HG03175 (cell line): ENCODE data around the gene DIPK1A.
A peak's percentile ranks its signal among the peaks of the same experiment; 100 is the strongest.
"Not testable (repeated sequence)": the region's sequence is repeated elsewhere in the genome, so short reads cannot be mapped to it uniquely, and the experiment has no call there.

Experiments
- ATAC-seq: cut with Tn5 transposase; IDR thresholded peaks from one replicate; pipeline ENCODE4 v1.9.1; 2021; ENCODE audit warnings: mild to moderate bottlenecking, moderate library complexity; ENCODE audit not compliant: unreplicated experiment

Gene DIPK1A

GRCh38 chr1:92980732-92981647 lies 19.7 kb upstream of the DIPK1A start:
- peak; percentile 73 for ATAC-seq

- peak; percentile 78 for ATAC-seq
These were observed 14.4 kb upstream of the DIPK1A start for GRCh38 chr1:92975551-92976232.

GRCh38 chr1:92974112-92974511 lies 12.8 kb upstream of the DIPK1A start:
- ATAC-seq, result not testable (repeated sequence)

- ATAC-seq, result no peak
These were observed 12.1 kb upstream of the DIPK1A start for GRCh38 chr1:92973203-92973897.

- no peak for ATAC-seq
These were observed 11.3 kb upstream of the DIPK1A start for GRCh38 chr1:92972409-92973129.

GRCh38 chr1:92971932-92972331 lies 10.7 kb upstream of the DIPK1A start:
- not testable (repeated sequence) for ATAC-seq

- no peak for ATAC-seq
These were observed 9.9 kb upstream of the DIPK1A start for GRCh38 chr1:92970990-92971689.

- no peak for ATAC-seq
These were observed 8.3 kb upstream of the DIPK1A start for GRCh38 chr1:92969517-92969916.

- peak; percentile 68 for ATAC-seq
These were observed 7.1 kb upstream of the DIPK1A start for GRCh38 chr1:92968138-92969032.

GRCh38 chr1:92964998-92965397 lies 3.7 kb upstream of the DIPK1A start:
- no peak for ATAC-seq

- no peak for ATAC-seq
These were observed 3.1 kb upstream of the DIPK1A start for GRCh38 chr1:92964316-92964715.

- peak; percentile 54 for ATAC-seq
These were observed 862 bp upstream of the DIPK1A start for GRCh38 chr1:92961896-92962752.

GRCh38 chr1:92960395-92961130 lies 699 bp downstream of the DIPK1A start:
- ATAC-seq, result peak; percentile 48

GRCh38 chr1:92958203-92958970 lies 2.9 kb downstream of the DIPK1A start:
- no peak for ATAC-seq

- peak; percentile 28 for ATAC-seq
These were observed 4.1 kb downstream of the DIPK1A start for GRCh38 chr1:92957030-92957734.
